GM18511 (cell line): ENCODE data around the gene CDH4.

Experiments used
- ATAC-seq: cut with Tn5 transposase; IDR thresholded peaks from one replicate; pipeline ENCODE4 v1.9.1; 2021; ENCODE audit warnings: mild to moderate bottlenecking, moderate library complexity; ENCODE audit not compliant: unreplicated experiment

CDH4 gene

GRCh38 chr20:61588411-61589385 is 336.6 kb downstream of the CDH4 start:
- no peak for ATAC-seq

- ATAC-seq = no peak
Measured at GRCh38 chr20:61590236-61590635, 338.2 kb downstream of the CDH4 start.

GRCh38 chr20:61593516-61593915 is 341.5 kb downstream of the CDH4 start:
- ATAC-seq = no peak

- no peak for ATAC-seq
Measured at GRCh38 chr20:61594198-61594597, 342.1 kb downstream of the CDH4 start.

GRCh38 chr20:61595216-61595615 is 343.2 kb downstream of the CDH4 start:
- ATAC-seq = no peak

- ATAC-seq = no peak
Measured at GRCh38 chr20:61596687-61597330, 344.7 kb downstream of the CDH4 start.

- no peak for ATAC-seq
Measured at GRCh38 chr20:61597996-61598395, 345.9 kb downstream of the CDH4 start.

GRCh38 chr20:61598586-61598985 is 346.5 kb downstream of the CDH4 start:
- ATAC-seq = no peak

GRCh38 chr20:61599061-61599531 is 347.0 kb downstream of the CDH4 start:
- no peak for ATAC-seq

GRCh38 chr20:61599541-61599992 is 347.5 kb downstream of the CDH4 start:
- no peak for ATAC-seq

GRCh38 chr20:61600016-61600415 is 348.0 kb downstream of the CDH4 start:
- no peak for ATAC-seq

GRCh38 chr20:61601361-61601760 is 349.3 kb downstream of the CDH4 start:
- no peak for ATAC-seq

GRCh38 chr20:61601853-61602252 is 349.8 kb downstream of the CDH4 start:
- no peak for ATAC-seq

GRCh38 chr20:61603715-61604114 is 351.7 kb downstream of the CDH4 start:
- no peak for ATAC-seq

GRCh38 chr20:61604549-61604948 is 352.5 kb downstream of the CDH4 start:
- no peak for ATAC-seq

- no peak for ATAC-seq
Measured at GRCh38 chr20:61605283-61605682, 353.2 kb downstream of the CDH4 start.

GRCh38 chr20:61605862-61606557 is 353.9 kb downstream of the CDH4 start:
- ATAC-seq = no peak

GRCh38 chr20:61608275-61609085 is 356.4 kb downstream of the CDH4 start:
- no peak for ATAC-seq

GRCh38 chr20:61609461-61609860 is 357.4 kb downstream of the CDH4 start:
- ATAC-seq = no peak

GRCh38 chr20:61611401-61612180 is 359.5 kb downstream of the CDH4 start:
- no peak for ATAC-seq
